Measurements from ENCODE around the gene FETUB.
A peak's percentile ranks its signal among the peaks of the same experiment; 100 is the strongest.

FETUB gene

GRCh38 chr3:186651678-186652215 is 11.5 kb downstream of the FETUB start:
- H3K9me3 ChIP-seq (ENCODE audit: control insufficient read depth, insufficient read depth, low read depth, low read length), result no peaks in the 10 kb centered on the region
- H3K4me3 ChIP-seq (ENCODE audit: low read depth, low read length), result no peak overlapping the region
- CTCF ChIA-PET, result interaction anchor here (1.0 kb wide), 1 partner anchor 37 kb away, joined by 3 read pairs; no protein-coding TSS in a partner anchor
- H3K36me3 ChIP-seq (ENCODE audit: control insufficient read depth in 2 of 2, insufficient read depth in 1 of 2, low read length in 2 of 2), result no peaks in the 10 kb centered on the region
- POLR2A ChIA-PET, result no interaction called here
- H3K27ac ChIP-seq (ENCODE audit: extremely low read depth, low read depth, low read length), result no peak overlapping the region
- no peak for TF ChIP-seq ZNF155 (tag by site-specific recombination; IDR thresholded peaks at IDR 0.05)
- peak; percentile 26; the same call in 1 of the 2 replicates for TF ChIP-seq SCRT2 (tag by site-specific recombination; IDR thresholded peaks at IDR 0.05)
- no peak for TF ChIP-seq ZNF157 (tag by site-specific recombination; IDR thresholded peaks at IDR 0.05)
- no peak for TF ChIP-seq SP7 (tag by site-specific recombination; IDR thresholded peaks at IDR 0.05)
- TF ChIP-seq KLF1 (tag by site-specific recombination; IDR thresholded peaks at IDR 0.05), result no peak
- no peaks in the 10 kb centered on the region for H3K4me1 ChIP-seq (ENCODE audit: control insufficient read depth, insufficient read depth, low read length)

GRCh38 chr3:186653080-186653707 is 13.0 kb downstream of the FETUB start:
- no peaks in the 10 kb centered on the region for H3K36me3 ChIP-seq (ENCODE audit: control insufficient read depth in 2 of 2, insufficient read depth in 1 of 2, low read length in 2 of 2)
- ChIA-PET POLR2A (no interaction called here), CTCF (interaction anchor here (0.7 to 1.3 kb wide), 2 partner anchors 16 to 44 kb away, joined by 3 to 4 read pairs; no protein-coding TSS in a partner anchor)
- TF ChIP-seq ZNF585B (tag by site-specific recombination; IDR thresholded peaks at IDR 0.05) (no peak), ZNF394 (tag by site-specific recombination; IDR thresholded peaks at IDR 0.05; ENCODE audit: borderline replicate concordance) (no peak), ZNF555 (tag by site-specific recombination; conservative IDR thresholded peaks at IDR 0.05) (no peak), ZNF701 (tag by site-specific recombination; IDR thresholded peaks at IDR 0.05) (no peak), ZNF658 (tag by site-specific recombination; IDR thresholded peaks at IDR 0.05) (no peak), ZNF24 (tag by site-specific recombination; IDR thresholded peaks at IDR 0.05) (no peak), ZSCAN18 (tag by site-specific recombination; IDR thresholded peaks at IDR 0.05) (no peak), ZNF571 (tag by site-specific recombination; IDR thresholded peaks at IDR 0.05) (no peak), ZBTB1 (tag by site-specific recombination; IDR thresholded peaks at IDR 0.05) (no peak), ZNF169 (tag by site-specific recombination; IDR thresholded peaks at IDR 0.05) (no peak), ZNF140 (tag by site-specific recombination; IDR thresholded peaks at IDR 0.05) (no peak), ZNF518A (tag by site-specific recombination; conservative IDR thresholded peaks at IDR 0.05; ENCODE audit: low read depth) (no peak)
- H3K4me1 ChIP-seq (ENCODE audit: control insufficient read depth, insufficient read depth, low read length), result no peaks in the 10 kb centered on the region
- H3K4me3 ChIP-seq (ENCODE audit: low read depth, low read length), result no peak overlapping the region
- no peaks in the 10 kb centered on the region for H3K9me3 ChIP-seq (ENCODE audit: control insufficient read depth, insufficient read depth, low read depth, low read length)
- no peak overlapping the region for H3K27ac ChIP-seq (ENCODE audit: extremely low read depth, low read depth, low read length)
